Motor neuron (in vitro differentiated cells): ENCODE measurements around the gene PSKH1. TPM values are rescaled to one million over a fixed set of nuclear protein-coding genes. Genes with fewer than 3 reads are reported as not detected.

ENCODE experiments used
- ATAC-seq, 8 experiments: fragments of 200-7000 bp; cut with Tn5 transposase; replicated peaks in 6 of 8; 2 replicates each; pipeline ENCODE4 v1.8.0; 2021; ENCODE audit warnings: mild to moderate bottlenecking in 8 of 8, moderate library complexity in 8 of 8
- H3K27ac ChIP-seq, 2 donors: fragments of 250-450 bp; sonication (Bioruptor Pico); 2 replicates each; pipeline ENCODE4 v1.9.0; 2021; ENCODE audit warnings: antibody characterized with exemption in 2 of 2, mild to moderate bottlenecking in 2 of 2, moderate library complexity in 1 of 2
- H3K4me1 ChIP-seq, 2 donors: fragments of 250-450 bp; sonication (Bioruptor Pico); replicated peaks in 1 of 2; 2 replicates each; pipeline ENCODE4 v1.6.1; 2021; ENCODE audit warnings: antibody characterized with exemption in 2 of 2, mild to moderate bottlenecking in 2 of 2, moderate library complexity in 1 of 2
- H3K4me3 ChIP-seq, 5 donors: fragments of 250-450 bp; sonication (Bioruptor Pico); 2 replicates each; pipeline ENCODE4 v1.9.0; 2021; ENCODE audit warnings: antibody characterized with exemption in 5 of 5, mild to moderate bottlenecking in 5 of 5, moderate library complexity in 4 of 5
- WGBS, 10 experiments: fragments of 450-650 bp; shearing (Covaris generic); methylation state at CpG; one replicate each; pipeline ENCODE4 v1.0.0; 2022; 5-methylcytosine and 5-hydroxymethylcytosine counted together
- in situ Hi-C, 9 experiments: fragments of 400-800 bp; cut with MboI; loops; one replicate each; pipeline ENCODE4 v1.15.0; 2021; ENCODE audit warnings: low sequenced_read_pairs in 9 of 9, low pct_unique_long_range_greater_than_20kb in 2 of 9; ENCODE audit not compliant: unreplicated experiment in 9 of 9
- total RNA-seq, 8 experiments: library from RNA; unstranded; fragments of 300-600 nt; gene quantifications; 2 replicates each; pipeline versions ENCODE4 v1.2.3 to v1.2.4, GENCODE V29; 2022

Gene PSKH1
- total RNA-seq, 8 experiments from 2014 or later = 7.2 to 35.2 (median 13.9) TPM

- Histone ChIP-seq H3K4me3 (no peak overlapping the region), H3K4me1 (peaks cover 10 to 12% of the 10 kb centered on the region in 2 donors), H3K27ac (no peak overlapping the region)
- in situ Hi-C loops = no loop called here
- ATAC-seq = peak in 1 of 8 experiments; percentile 2
- no CpG with 5 or more reads among the region's 27 CpGs for WGBS, 10 experiments
These were observed 49.6 kb downstream of the PSKH1 start for GRCh38 chr16:67942510-67943255.

- in situ Hi-C loops = no loop called here
- WGBS, 10 experiments = no CpG with 5 or more reads among the region's 6 CpGs
- peaks cover 10 to 12% of the 10 kb centered on the region in 2 donors for H3K4me1 ChIP-seq
- no peak overlapping the region for H3K27ac ChIP-seq
- H3K4me3 ChIP-seq = no peak overlapping the region
- ATAC-seq = no peak
These were observed 50.2 kb downstream of the PSKH1 start for GRCh38 chr16:67943256-67943618.

- Histone ChIP-seq H3K4me3 (no peak within 1 kb of the TSS), H3K4me1 (peaks cover 10 to 12% of the 10 kb centered on the region in 2 donors), H3K27ac (peak within 1 kb of the TSS in 1 of 2 donors; percentile 48)
- in situ Hi-C loops = no loop called here
- 10 to 60% (median 55%) methylated on average over 1 to 9 of the region's 23 CpGs; no CpG with 5 or more reads in 7 of the 10 experiments for WGBS, 10 experiments
- ATAC-seq = peak; percentile 60 to 76 (median 68)
These were observed 50.8 kb downstream of the PSKH1 start, which contains the start of gene LCAT for GRCh38 chr16:67943619-67944504. Gene LCAT, minus strand, starts transcription at chr16:67944120. Its CDS starts 19 bp downstream, at chr16:67944101.

- in situ Hi-C loops = no loop called here
- no peak overlapping the region for H3K4me3 ChIP-seq
- 100% methylated on average over 1 to 4 of the region's 24 CpGs; no CpG with 5 or more reads in 8 of the 10 experiments for WGBS, 10 experiments
- H3K27ac ChIP-seq = peak overlapping the region in 1 of 2 donors; percentile 30
- H3K4me1 ChIP-seq = peaks cover 10 to 12% of the 10 kb centered on the region in 2 donors
- ATAC-seq = no peak
These were observed 51.8 kb downstream of the PSKH1 start for GRCh38 chr16:67944690-67945391.

GRCh38 chr16:67945392-67945933 lies 52.4 kb downstream of the PSKH1 start:
- ATAC-seq = peak in 2 of 8 experiments; percentile 4 to 7
- no peak overlapping the region for H3K27ac ChIP-seq
- peaks cover 10 to 12% of the 10 kb centered on the region in 2 donors for H3K4me1 ChIP-seq
- in situ Hi-C loops = no loop called here
- no peak overlapping the region for H3K4me3 ChIP-seq
- 60 to 100% (median 100%) methylated on average over 2 to 13 of the region's 24 CpGs; no CpG with 5 or more reads in 6 of the 10 experiments for WGBS, 10 experiments

- Histone ChIP-seq H3K27ac (no peak overlapping the region), H3K4me1 (peaks cover 10 to 12% of the 10 kb centered on the region in 2 donors), H3K4me3 (no peak overlapping the region)
- 91 to 100% methylated on average over 2 to 8 of the region's 20 CpGs; no CpG with 5 or more reads in 8 of the 10 experiments for WGBS, 10 experiments
- no peak for ATAC-seq
- in situ Hi-C loops = no loop called here
These were observed 53.1 kb downstream of the PSKH1 start for GRCh38 chr16:67946128-67946569.

GRCh38 chr16:67946966-67947558 lies 54.0 kb downstream of the PSKH1 start:
- Histone ChIP-seq H3K4me3 (no peak overlapping the region), H3K4me1 (peaks cover 10 to 12% of the 10 kb centered on the region in 2 donors), H3K27ac (no peak overlapping the region)
- no peak for ATAC-seq
- WGBS, 10 experiments = 92 to 100% (median 94%) methylated on average over 1 to 7 of the region's 28 CpGs; no CpG with 5 or more reads in 7 of the 10 experiments
- in situ Hi-C loops = no loop called here

GRCh38 chr16:67948015-67948414 lies 55.0 kb downstream of the PSKH1 start:
- Histone ChIP-seq H3K4me3 (no peak overlapping the region), H3K4me1 (peaks cover 10 to 12% of the 10 kb centered on the region in 2 donors), H3K27ac (no peak overlapping the region)
- 25 to 100% (median 93%) methylated on average over 1 to 6 of the region's 15 CpGs; no CpG with 5 or more reads in 7 of the 10 experiments for WGBS, 10 experiments
- in situ Hi-C loops = no loop called here
- peak in 1 of 8 experiments; percentile 9 for ATAC-seq

- H3K4me1 ChIP-seq = peaks cover 0 to under 1% of the 10 kb centered on the region in 2 donors
- no peak overlapping the region for H3K4me3 ChIP-seq
- in situ Hi-C loops = no loop called here
- no peak for ATAC-seq
- 82% methylated on average over 2 of the region's 11 CpGs; no CpG with 5 or more reads in 9 of the 10 experiments for WGBS, 10 experiments
- H3K27ac ChIP-seq = no peak overlapping the region
These were observed 56.6 kb downstream of the PSKH1 start for GRCh38 chr16:67949645-67950044.

- WGBS, 10 experiments = 87 to 92% (median 90%) methylated on average over 4 to 7 of the region's 16 CpGs; no CpG with 5 or more reads in 7 of the 10 experiments
- Histone ChIP-seq H3K4me1 (no peaks in the 10 kb centered on the region), H3K27ac (no peak overlapping the region), H3K4me3 (no peak overlapping the region)
- in situ Hi-C loops = no loop called here
- no peak for ATAC-seq
These were observed 57.3 kb downstream of the PSKH1 start for GRCh38 chr16:67950335-67950843.

- WGBS, 10 experiments = 80 to 100% (median 100%) methylated on average over 1 to 2 of the region's 12 CpGs; no CpG with 5 or more reads in 7 of the 10 experiments
- Histone ChIP-seq H3K4me3 (no peak overlapping the region), H3K27ac (no peak overlapping the region), H3K4me1 (no peaks in the 10 kb centered on the region)
- peak in 2 of 8 experiments; percentile 40 to 46 for ATAC-seq
- in situ Hi-C loops = no loop called here
These were observed 58.4 kb downstream of the PSKH1 start for GRCh38 chr16:67951485-67951884.
